CD4-positive, alpha-beta T cell treated with Interleukin-10 for 1 hour (primary cell): Measurements from ENCODE around the gene PLA2G4A.

Experiments
- DNase-seq: peaks from one replicate; pipeline ENCODE4 v3.0.0-alpha.2; 2020

PLA2G4A gene

DNA sequence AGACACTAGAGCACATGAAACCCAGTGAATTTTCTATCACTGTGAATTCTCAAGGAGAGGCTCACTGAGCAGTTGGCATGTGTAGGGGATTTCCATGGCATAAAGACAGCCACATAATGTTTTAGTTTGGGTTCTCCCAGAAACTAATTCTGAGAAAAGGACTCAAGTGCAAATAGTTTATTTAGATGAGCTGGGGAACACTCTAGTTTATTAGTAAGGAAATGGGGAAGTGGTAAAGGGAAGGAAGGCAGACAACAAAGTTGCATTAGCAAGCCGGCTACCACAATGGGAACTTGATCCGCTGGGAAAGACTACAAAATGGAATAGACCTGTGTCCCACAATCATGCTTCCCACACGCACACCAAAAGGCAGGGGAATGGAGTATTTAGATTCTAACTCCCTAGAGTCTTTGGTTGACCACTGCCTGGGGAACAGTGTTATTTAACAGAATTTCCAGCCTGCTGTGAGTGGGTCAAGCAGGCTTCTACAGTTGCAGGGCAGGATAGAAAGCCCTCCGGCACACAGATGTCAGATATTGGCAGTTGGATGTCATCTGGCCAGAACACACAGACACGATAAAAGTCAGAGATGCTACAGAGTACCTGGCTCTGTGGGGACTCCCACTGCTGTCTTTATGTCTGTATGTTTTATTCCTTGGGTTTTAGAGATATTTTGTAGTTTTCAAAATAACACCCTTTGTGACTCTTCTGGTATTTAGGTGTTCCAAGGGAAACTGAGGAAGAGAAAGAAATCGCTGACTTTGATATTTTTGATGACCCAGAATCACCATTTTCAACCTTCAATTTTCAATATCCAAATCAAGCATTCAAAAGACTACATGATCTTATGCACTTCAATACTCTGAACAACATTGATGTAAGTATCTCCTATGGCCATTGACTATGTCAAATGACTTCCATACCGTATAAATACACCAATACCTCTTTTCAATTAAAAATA lies 150.1 kb downstream of the PLA2G4A start:
- no peak for DNase-seq

DNA sequence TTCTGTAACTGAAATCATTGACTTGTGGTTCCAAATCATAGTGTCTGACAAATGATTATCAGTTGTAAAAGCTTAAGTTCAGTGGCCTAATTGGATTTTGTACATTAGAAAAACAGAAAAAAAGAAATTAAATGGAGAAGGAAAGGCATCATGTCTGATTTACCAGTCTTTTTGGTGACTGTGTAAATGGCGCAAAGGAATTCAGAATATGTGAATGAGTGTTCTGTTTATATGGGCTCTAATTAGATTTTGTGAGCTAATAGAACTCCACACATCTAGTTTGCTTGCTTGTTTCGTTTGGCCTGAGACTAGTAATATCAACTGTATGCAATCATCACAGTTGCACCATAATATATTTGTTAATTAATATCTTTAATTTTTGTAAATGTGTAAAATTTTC lies 151.7 kb downstream of the PLA2G4A start:
- DNase-seq = no peak

DNA sequence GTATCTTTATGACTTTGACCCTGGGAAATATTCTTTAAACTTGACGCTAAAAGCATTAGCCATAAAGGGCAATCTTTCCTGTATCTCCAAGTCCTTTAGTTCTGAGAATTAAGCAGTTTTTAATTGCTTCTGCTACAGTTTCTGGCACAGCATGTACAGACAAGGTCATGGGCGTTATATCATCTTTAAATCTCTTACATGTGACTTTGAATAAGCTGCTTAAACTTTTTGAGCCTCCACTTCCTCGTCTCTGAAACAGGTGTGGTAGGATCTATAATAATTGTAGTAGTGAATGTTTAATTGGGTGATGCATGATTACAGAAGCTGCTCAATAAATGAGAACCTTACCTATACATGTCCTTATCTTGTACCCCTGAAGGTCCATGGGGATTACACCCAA lies 153.4 kb downstream of the PLA2G4A start:
- no peak for DNase-seq

DNA sequence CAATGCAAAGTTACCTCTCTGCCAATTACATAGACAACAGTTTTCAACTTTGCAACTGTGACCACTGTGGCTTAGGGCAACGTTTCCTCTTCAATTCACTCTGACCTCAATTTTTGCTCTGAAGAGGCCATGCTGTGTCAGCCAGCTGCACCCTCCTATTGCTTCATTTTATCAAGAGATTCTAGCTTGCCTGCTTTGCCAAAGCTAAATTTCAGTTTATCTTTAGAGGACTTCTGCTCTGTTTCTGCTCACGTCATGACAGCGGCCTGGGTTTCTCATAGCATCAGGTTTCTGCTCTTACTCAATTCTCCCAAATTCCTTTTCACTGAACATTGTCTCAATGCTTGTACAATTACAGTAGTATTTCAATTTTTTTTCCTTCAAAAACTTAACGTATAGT lies 154.6 kb downstream of the PLA2G4A start:
- DNase-seq = no peak

DNA sequence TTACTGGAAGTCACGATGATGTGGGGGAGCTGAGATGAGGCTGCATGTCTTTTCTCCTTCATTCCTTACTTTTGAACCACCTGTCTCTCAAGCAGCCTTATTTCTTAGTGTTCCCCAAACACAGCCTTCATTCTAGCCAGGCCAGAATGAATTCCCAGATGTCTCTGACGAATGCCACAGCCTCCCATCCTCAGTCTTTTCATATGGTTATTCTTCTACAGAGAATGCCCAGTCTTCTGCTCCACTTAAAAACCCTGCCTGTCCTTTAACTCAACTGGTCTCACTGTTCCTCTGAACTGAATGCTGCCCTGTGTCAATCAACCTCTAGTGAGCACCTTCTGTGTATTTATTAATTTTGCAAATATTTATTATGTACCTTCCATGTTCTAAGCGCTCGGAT lies 156.2 kb downstream of the PLA2G4A start:
- DNase-seq = no peak

DNA sequence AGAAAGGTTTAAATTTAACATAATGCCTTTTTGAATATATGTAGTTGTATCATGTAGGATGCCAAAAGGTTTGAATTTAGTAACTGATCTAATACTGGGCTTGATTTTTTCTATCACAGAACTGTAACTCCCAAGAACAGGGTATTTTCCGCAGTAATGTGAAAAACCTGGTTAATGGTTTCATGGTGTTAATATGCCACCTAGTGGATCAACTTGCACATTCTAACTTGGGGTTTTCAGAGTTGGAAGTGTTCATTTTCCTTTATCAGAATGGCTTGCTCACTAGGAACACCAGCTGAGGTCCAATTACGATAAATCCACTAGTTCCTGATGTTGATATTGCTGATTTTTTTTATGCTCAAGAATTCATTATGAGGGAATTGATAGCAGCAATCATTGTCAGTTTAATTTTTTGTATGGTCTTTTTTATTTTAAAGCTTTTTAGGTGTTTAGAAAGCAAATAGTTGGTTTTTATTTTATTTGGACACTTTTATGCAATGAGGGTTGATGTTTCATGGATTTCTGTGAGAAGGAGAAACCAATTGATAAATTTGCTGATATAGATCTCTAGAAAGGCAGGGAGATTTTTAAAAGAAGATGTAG lies 157.2 kb downstream of the PLA2G4A start:
- DNase-seq = peak; percentile 50

DNA sequence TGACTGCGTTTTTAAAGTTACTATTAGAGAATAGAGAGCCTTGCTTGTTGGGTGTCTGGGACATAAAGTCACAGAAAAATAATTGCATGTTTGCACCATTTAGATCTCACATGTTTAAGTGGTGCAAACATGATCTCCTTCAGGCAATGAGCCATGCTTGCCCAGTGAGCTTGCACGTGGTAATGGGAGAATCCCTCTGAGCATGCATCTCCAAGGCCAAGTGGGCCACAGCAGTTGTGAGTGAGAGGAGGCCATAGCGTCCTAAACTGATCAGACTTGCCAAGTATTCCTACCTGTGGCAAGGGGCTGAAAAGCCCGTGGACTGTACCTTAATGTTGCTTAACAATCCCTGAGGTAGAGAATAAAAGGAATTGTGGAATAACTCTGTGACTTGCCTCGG lies 158.3 kb downstream of the PLA2G4A start:
- DNase-seq = no peak

DNA sequence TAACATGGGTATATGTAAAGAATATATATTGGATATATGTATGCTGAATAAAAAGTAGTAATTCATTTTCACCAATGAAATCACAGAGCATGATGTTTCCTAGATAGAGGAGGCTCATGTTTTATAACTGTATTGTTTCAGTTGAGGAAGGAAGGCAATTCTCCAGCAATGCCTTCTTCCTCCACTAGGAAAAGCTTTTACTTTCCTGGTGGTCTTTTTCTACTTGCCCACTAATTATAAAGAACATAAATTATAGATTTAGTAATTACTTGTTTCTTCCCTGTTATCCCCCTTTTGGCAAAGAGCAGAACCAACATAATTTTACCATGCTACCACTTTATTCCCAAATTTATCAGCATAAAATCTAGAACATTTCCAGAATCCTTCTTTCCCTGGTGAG lies 159.0 kb downstream of the PLA2G4A start:
- no peak for DNase-seq

DNA sequence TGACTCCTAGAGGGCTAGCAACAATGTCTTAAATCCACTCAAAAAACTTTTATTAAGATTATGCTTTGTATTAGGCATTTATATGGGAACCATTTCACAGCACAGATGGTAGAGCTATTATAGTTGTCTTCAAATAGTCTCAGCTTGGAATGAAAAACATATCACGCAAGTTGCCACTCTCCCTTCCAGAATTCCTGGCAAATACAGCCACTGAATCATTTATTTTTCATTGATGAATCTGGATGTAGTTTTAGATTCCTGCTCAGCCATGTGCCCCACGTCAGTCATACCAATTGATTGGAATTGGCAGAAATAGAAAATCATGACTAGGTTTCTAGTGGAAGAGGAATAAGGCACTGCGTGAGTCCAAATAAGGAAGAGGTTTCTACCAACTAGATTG lies 165.2 kb downstream of the PLA2G4A start:
- DNase-seq = no peak

DNA sequence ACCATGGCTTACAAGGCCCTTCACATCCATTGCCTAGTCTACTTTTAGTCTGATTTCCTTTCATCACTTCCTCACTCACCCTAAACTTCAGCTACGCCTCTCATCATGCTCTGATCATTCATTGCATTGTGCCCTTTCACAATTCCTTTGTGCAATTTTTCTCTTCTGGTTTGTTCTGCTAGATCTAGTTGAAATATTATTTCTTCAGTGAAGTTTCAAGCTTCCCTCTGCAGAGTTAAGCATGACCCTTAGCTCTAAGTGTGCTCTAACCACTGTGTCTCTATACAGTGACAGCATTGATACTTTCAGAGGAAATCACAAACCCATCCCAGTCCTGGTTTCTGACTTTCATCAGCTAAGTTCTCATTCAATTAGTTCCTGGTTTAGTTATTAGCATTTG lies 166.1 kb downstream of the PLA2G4A start:
- no peak for DNase-seq

DNA sequence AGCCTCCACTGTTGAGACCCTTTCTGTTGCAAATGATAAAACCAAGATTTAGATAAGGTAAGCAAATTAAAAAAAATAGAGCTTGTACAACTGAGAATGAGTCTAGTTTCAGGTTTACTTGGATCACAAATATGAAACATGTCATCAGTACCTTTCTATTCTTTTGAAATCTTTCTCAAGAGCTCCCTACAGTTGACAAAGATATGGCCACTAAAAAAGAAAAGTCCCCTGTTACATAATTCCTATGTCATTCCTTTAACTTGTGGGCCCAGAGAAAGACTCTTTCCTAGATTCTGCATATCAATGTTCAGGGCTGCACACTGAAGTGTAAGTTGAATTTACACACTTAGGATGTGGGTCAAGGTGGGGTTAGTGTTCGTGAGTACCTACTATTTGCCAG lies 168.1 kb downstream of the PLA2G4A start:
- DNase-seq = no peak

DNA sequence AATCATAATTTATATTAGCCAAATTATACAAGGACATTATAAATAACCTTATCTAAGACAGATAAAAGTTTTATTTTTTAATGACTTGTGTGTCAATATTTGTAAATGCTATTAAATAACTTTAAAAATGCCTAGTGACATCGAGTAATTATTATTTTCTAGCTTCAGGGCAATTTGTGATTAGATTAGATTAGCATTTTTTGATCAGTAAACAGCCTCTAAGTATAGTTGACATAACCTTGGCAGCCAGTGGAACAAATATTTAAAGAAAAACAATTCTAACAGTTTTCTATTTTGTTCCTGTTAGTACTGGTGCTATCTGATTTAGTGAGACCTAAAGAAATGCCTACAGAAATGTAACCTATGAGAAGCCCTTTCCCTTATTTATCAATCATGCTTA lies 169.1 kb downstream of the PLA2G4A start:
- DNase-seq = no peak

DNA sequence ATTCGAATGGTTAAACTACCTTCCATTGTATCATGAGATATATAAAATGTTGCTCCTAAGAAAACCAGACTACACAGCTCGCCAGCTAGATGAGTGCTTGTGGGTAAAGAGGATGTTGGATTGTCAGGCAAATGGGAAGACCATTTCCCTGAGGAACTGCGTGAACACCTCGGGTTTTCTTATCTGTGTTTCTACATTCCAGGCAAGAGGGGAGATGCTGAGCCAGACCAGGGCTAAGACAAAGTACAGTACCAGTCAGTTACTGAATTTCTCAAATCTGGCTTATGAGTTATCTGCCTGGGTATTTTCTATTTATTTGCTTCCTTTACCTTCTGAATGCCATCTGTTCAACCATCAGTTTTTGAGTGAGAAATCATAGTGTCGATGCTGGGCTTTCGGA lies 170.8 kb downstream of the PLA2G4A start:
- no peak for DNase-seq

DNA sequence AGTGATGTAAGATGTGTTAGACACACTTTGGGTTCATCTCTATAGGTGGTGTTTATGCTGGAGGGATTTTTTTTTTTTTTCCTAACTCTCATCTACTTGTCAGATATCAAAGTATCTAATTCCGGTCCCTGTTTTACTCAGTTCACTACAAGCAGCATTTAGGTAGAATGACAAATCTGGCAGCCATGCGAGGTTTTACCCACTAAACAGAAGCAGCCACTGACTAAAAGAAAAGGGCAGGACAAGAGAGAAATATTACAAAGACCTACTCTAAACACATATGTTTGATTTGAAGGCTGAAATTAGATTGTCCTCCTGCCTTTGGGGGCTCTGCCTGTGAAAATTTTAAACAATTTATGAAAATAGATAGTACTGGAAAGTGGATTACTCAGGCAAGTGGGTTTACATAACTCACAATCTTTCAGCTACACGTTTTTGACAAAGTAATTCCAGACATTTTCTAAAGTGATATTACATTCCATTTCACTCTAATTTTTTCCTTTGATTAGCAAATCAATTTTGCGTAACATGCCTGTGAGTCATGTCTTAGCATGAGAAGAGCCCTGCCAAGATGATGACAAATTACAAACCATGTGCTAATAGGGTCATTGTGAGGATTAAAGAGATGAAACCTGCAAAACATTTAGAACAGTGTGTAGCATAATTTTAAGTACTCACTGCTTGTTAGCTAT lies 172.6 kb downstream of the PLA2G4A start:
- DNase-seq = no peak

DNA sequence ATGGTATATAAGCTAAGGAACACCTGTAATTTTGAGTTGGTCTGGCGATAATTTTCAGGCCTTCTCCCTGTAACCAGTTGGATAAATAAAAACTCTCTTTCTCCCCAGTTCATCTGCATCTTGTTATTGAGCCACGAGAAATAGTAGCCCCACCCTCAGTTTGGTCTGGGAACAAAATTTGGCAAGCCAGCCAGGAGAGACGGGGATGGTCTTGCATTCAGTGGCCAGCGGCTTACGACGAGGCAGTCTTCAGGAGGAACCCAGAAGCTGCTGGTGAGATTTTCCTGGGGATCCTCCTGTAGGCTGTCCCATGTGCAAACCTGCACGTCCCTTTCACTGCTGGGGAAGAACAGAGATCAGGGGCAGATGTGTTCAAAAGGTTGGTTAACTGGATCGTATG lies 174.6 kb downstream of the PLA2G4A start:
- no peak for DNase-seq

DNA sequence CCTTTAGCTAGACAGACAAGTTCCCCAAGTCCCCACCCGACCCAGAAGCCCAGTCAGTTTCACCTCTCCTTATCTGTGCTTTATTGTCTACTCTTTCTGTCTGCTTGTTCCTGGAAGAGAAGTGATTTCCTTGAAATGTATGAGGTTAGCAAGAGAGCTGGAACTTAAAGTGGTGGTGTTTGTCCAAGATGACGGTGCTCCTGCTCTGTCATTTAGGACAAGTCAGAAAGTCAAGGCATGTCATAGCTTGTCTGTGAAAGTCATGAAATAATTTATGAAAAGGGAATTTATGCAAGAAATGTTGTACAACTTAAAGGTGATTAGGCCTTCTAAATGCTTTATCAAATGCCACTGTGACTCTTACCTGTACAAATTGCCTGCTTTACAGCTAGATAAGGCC lies 178.1 kb downstream of the PLA2G4A start:
- DNase-seq = no peak

DNA sequence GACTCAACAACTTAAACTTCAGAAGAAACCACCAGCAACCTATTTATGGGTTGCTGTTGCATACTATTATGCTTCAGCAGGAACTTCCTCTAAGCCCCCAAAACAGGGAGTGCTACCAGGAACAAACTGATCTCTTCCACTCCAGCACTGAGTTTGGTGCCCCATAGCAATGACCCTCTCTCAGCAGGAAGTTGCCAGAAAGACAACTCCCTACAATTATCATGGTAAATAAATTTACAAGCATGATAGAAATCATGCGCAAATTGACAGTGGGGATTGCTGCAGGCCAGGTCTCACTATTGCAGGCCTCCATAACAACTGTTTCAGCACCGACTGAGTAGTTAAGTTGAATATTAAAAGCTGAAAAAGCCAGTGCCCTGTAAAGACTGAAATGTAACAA lies 180.6 kb downstream of the PLA2G4A start:
- DNase-seq = no peak

DNA sequence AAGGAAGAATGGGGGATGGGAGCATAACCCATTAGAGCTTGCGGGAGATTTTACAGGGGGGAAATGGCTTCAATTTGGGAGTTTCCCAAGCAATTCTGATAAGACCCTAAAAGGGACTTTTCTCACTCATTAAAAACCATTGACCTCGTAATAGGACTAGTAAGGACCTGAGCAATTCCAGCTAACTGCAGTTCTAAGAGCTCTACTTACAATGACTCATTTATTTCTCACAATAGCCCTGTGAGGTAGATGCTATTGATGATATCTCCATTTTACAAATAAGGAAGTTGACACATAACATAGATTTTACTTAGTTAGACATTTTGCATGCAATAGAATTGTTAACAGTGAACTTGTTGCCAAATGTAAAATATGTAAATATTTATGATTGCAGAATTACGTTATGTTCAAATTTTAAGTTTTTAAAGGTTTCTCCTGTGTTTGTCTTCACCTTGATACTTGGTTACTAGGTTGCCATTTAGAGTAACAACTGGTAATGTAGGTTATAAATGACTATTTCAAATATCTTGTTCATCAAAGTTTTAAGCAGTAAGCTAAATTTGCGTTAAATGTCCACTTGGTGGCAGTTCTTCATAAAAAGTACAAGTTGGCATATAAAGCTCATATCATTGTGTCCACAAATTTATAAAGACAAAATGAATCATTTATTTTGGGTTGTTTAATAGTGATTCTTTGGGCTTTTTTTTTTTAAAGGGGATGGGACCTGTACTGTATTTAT lies 182.0 kb downstream of the PLA2G4A start:
- no peak for DNase-seq

DNA sequence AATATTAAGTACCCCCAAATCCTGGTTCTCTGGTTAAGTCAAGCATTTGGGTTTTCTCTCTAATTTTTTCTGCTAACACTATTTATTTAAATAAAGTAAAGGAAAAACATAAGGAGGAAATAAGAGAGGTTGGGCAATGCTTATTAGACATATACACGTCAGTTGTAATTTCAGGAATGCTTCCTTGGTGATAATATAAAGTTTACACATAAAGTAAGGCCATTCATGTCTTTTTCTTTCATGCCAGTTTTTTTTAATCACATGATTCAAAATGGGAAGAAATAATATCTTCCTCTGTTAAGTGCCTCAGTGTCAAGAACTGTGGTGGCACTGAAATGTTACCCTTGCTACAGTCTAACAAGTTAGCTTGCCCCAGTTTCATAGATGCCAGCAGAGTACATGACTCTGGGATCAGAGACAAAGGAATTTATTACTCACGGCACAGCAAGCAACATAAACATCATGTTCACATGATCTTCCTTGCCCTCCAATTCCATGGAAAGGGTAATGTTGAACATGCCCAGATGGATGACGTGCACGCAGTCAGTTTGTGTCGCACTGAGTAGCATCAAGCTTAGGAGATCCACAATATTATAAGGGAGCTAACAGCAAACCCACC lies 184.9 kb downstream of the PLA2G4A start:
- no peak for DNase-seq

DNA sequence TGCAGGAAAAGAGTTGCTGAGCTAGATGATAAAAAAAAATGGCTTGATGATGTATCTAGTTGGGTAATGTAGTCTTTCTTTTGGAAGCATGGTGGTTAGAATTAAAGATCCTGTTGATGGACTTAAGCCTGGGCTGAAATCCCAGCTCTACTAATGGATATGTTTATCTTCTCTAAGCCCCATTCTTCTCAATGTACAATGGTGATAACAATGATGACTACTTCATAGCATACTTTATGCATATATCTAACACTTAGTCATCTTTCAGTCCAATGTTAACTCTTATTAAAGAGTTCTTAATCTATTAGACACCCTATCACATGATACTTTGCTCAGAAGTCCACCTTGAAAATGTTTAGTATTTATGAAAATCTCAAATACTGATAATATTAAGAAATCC lies 189.5 kb downstream of the PLA2G4A start:
- no peak for DNase-seq

DNA sequence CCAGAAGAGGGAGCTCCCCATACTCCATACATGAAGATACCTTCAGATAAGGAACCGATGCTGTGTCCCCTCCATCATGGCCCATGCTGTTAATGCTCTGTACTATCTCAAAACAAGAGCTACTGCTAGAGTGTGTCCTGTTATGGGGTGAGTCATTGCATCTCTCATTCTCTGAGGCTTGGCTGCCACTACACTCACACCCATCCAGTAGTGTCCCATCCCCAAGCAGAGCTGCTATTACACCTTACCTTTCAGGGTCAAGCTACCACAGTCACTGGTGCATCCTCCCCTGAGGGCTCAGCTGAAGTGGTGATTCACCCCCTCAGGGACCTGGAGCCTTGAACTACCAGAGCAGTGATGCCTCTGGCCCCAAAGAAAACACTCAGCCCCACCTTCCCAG lies 198.5 kb downstream of the PLA2G4A start:
- no peak for DNase-seq

DNA sequence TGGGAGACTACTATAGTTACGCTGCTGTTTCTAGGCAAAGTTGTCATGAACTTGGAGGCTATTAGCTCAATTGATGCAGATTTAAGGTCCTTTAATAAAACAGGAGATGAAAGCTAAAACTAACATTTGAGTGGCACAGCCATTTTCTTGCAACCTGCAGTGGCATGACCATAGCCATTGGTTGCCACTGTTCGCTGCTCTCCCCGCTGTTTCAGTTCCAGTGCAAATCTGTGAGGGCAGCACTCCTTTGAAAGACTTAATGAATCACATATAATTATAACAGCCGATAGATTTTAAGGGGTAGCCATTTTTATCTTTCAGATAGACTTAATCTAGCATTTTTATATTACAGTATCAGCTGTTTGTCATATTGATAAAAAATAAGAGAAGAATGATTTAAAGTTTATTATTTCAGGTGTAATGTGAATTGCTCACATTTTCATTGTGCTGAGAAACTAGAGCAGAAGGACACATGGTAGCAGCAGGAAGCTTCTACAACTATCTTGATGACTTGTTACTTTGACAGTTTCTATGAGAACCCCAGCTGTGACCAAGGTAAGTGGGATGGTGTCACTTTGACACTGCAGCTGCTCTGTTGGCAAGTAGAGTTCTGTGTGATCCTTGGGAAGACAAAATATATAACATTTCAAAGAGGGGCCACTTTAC lies 203.7 kb downstream of the PLA2G4A start:
- no peak for DNase-seq
